SK-N-SH (cell line): ENCODE data around the gene NDEL1. TPM values are rescaled to one million over a fixed set of nuclear protein-coding genes. Genes with fewer than 3 reads are reported as not detected.

Experiments used
- CTCF ChIA-PET: fragments of 300-600, 350-600 bp; formaldehyde crosslinking; extraction: SDS; loops from one replicate; lab custom pipeline; 2021; lab: Yijun Ruan, JAX
- POLR2A ChIA-PET: fragments of 350-600 bp; sonication (Branson Sonifier 250); formaldehyde crosslinking; extraction: SDS; loops from one replicate; lab custom pipeline; 2020; ENCODE audit warnings: antibody characterized with exemption, inconsistent platforms; lab: Yijun Ruan, JAX
- DNase-seq: peaks from one replicate; pipeline ENCODE4 v3.0.0; 2012
- H2AFZ ChIP-seq: fragments of 200-600 bp; sonication (generic); 2 replicates; pipeline ENCODE4 v1.8.1; 2016; ENCODE audit warnings: antibody characterized with exemption, mild to moderate bottlenecking, low read depth
- H3F3A ChIP-seq: fragments of 200-600 bp; sonication (generic); replicated peaks from 2 replicates; pipeline ENCODE3; 2016; ENCODE audit warnings: antibody characterized with exemption, mild to moderate bottlenecking; ENCODE audit not compliant: insufficient read depth
- H3K27ac ChIP-seq, 2 experiments: fragments of 200-500 bp in 1 of 2; fragments of 200-600 bp in 1 of 2; sonication (Bioruptor generic) in 1 of 2; sonication (generic), shearing (Covaris generic) in 1 of 2; 2 replicates each; pipeline versions ENCODE4 v1.5.1 to v1.6.1; 2014 to 2016; ENCODE audit warnings: low read depth in 2 of 2, inconsistent platforms in 1 of 2, low read length in 1 of 2, mild to moderate bottlenecking in 1 of 2, mixed read lengths in 1 of 2
- H3K27me3 ChIP-seq: fragments of 200-600 bp; sonication (generic), shearing (Covaris generic); 2 replicates; pipeline ENCODE4 v1.6.1; 2016; ENCODE audit warnings: mixed run types; ENCODE audit not compliant: insufficient read depth
- H3K36me3 ChIP-seq, 2 experiments: fragments of 200-500 bp in 1 of 2; fragments of 200-600 bp in 1 of 2; sonication (Bioruptor generic) in 1 of 2; sonication (generic) in 1 of 2; replicated peaks in 1 of 2; 2 replicates each; pipeline versions ENCODE3 to v1.5.1; 2014 to 2016; ENCODE audit warnings: low read length in 1 of 2, mild to moderate bottlenecking in 1 of 2; ENCODE audit not compliant: insufficient read depth in 2 of 2, control insufficient read depth in 1 of 2
- H3K4me1 ChIP-seq, 2 experiments: fragments of 200-500 bp in 1 of 2; fragments of 200-600 bp in 1 of 2; sonication (Bioruptor generic) in 1 of 2; sonication (generic), shearing (Covaris generic) in 1 of 2; 2 replicates each; pipeline versions ENCODE4 v1.5.1 to v1.6.1; 2014 to 2016; ENCODE audit warnings: low read depth in 1 of 2, low read length in 1 of 2, mixed run types in 1 of 2; ENCODE audit not compliant: insufficient read depth in 2 of 2, control insufficient read depth in 1 of 2
- H3K4me2 ChIP-seq: fragments of 200-600 bp; sonication (generic), shearing (Covaris generic); 2 replicates; pipeline ENCODE4 v1.6.1; 2017; ENCODE audit warnings: mixed run types
- H3K4me3 ChIP-seq, 2 experiments: fragments of 200-500 bp in 1 of 2; fragments of 200-600 bp in 1 of 2; sonication (Bioruptor generic) in 1 of 2; sonication (generic), shearing (Covaris generic) in 1 of 2; 2 replicates each; pipeline versions ENCODE4 v1.5.1 to v1.8.1; 2014 to 2016; ENCODE audit warnings: low read depth in 2 of 2, inconsistent platforms in 1 of 2, low read length in 1 of 2, mild to moderate bottlenecking in 1 of 2, mixed read lengths in 1 of 2, moderate library complexity in 1 of 2
- H3K79me2 ChIP-seq: fragments of 200-600 bp; sonication (generic); 2 replicates; pipeline ENCODE4 v1.8.1; 2017; ENCODE audit warnings: mild to moderate bottlenecking; ENCODE audit not compliant: insufficient read depth
- H3K9ac ChIP-seq: fragments of 200-600 bp; sonication (generic); 2 replicates; pipeline ENCODE4 v1.6.1; 2017; ENCODE audit warnings: mixed run types
- H3K9me2 ChIP-seq: fragments of 200-600 bp; sonication (generic); 2 replicates; pipeline ENCODE4 v1.6.1; 2017; ENCODE audit warnings: mixed run types
- H3K9me3 ChIP-seq: fragments of 200-600 bp; sonication (generic); 2 replicates; pipeline ENCODE4 v1.6.1; 2017; ENCODE audit warnings: mixed run types, mild to moderate bottlenecking, moderate library complexity
- H4K20me1 ChIP-seq: fragments of 200-600 bp; sonication (generic); 2 replicates; pipeline ENCODE4 v1.6.1; 2017; ENCODE audit warnings: mild to moderate bottlenecking, mixed run types; ENCODE audit not compliant: insufficient read depth
- EZH2phosphoT487 ChIP-seq: fragments of 200-600 bp; sonication (generic); IDR thresholded peaks from 2 replicates; pipeline ENCODE4 v1.6.1; 2017; ENCODE audit warnings: low read depth, mixed run types, mild to moderate bottlenecking, antibody characterized with exemption, moderate library complexity, borderline replicate concordance
- FOSL2 ChIP-seq: IDR thresholded peaks from 2 replicates; pipeline ENCODE4 v1.4.0; 2012; ENCODE audit warnings: low read depth, mild to moderate bottlenecking, moderate library complexity, borderline replicate concordance
- FOXJ3 ChIP-seq: sonication (generic); formaldehyde crosslinking; IDR thresholded peaks from 2 replicates; pipeline ENCODE4 v1.5.1; 2020; ENCODE audit warnings: mild to moderate bottlenecking, missing genetic modification reagents
- JUND ChIP-seq: IDR thresholded peaks from 2 replicates; pipeline ENCODE4 v1.4.0; 2012
- NRF1 ChIP-seq: IDR thresholded peaks from 2 replicates; pipeline ENCODE4 v1.6.1; 2012; ENCODE audit warnings: low read depth, mild to moderate bottlenecking, low read length
- PBX3 ChIP-seq: IDR thresholded peaks from 2 replicates; pipeline ENCODE4; 2012
- POLR2AphosphoS5 ChIP-seq: IDR thresholded peaks from 2 replicates; pipeline ENCODE4 v1.6.1; 2012; ENCODE audit warnings: low read depth, low read length
- RAD21 ChIP-seq: IDR thresholded peaks from 2 replicates; pipeline ENCODE4 v1.6.1; 2012; ENCODE audit warnings: mild to moderate bottlenecking, low read length
- REST ChIP-seq: IDR thresholded peaks from 2 replicates; pipeline ENCODE4 v1.6.1; 2012; ENCODE audit warnings: mild to moderate bottlenecking, low read depth, low read length, moderate library complexity
- RXRA ChIP-seq: IDR thresholded peaks from 2 replicates; pipeline ENCODE4 v1.4.0; 2012; ENCODE audit warnings: low read depth, mild to moderate bottlenecking, borderline replicate concordance
- SIN3A ChIP-seq: IDR thresholded peaks from 2 replicates; pipeline ENCODE4 v1.6.1; 2012; ENCODE audit warnings: low read depth, mild to moderate bottlenecking, low read length, moderate library complexity, borderline replicate concordance
- TCF12 ChIP-seq: IDR thresholded peaks from 2 replicates; pipeline ENCODE4 v1.4.0; 2012
- TEAD4 ChIP-seq: IDR thresholded peaks from 2 replicates; pipeline ENCODE4 v1.4.0; 2012; ENCODE audit warnings: mild to moderate bottlenecking, borderline replicate concordance; ENCODE audit not compliant: insufficient read depth
- USF2 ChIP-seq: fragments of 150-350 bp; IDR thresholded peaks from 2 replicates; pipeline ENCODE4 v1.6.1; 2017; ENCODE audit warnings: antibody characterized with exemption, low read length, low read depth, borderline replicate concordance
- ZBTB33 ChIP-seq: IDR thresholded peaks from 2 replicates; pipeline ENCODE4 v1.4.0; 2012; ENCODE audit warnings: low read depth, borderline replicate concordance
- WGBS: methylation state at CpG from one replicate; pipeline ENCODE4 v1.1.6; 2017; ENCODE audit warnings: low lambda C conversion rate; 5-methylcytosine and 5-hydroxymethylcytosine counted together
- polyA plus RNA-seq, 3 experiments: library from polyadenylated mRNA; depleted of rRNA; stranded (reverse); fragments of >200 nt; gene quantifications; 2 replicates each; pipeline ENCODE4 v1.2.3, GENCODE V29; 2012

Gene NDEL1
- polyA plus RNA-seq, 1 of the 3 experiments (the other 2 are of a cell fraction): 49.5 TPM

- Histone ChIP-seq H3K36me3 (peaks cover 41 to 59% of the 10 kb centered on the region in 2 experiments), H3K27ac (no peak overlapping the region), H3K9ac (no peak overlapping the region), H3K27me3 (no peaks in the 10 kb centered on the region), H3K4me1 (peaks cover 0 to 2% of the 10 kb centered on the region in 2 experiments; a peak in 2 of 4 replicates), H3F3A (peaks cover 17% of the 10 kb centered on the region), H3K4me3 (no peak overlapping the region), H3K79me2 (peaks cover 92% of the 10 kb centered on the region), H3K9me2 (no peaks in the 10 kb centered on the region), H3K9me3 (no peaks in the 10 kb centered on the region), H2AFZ (no peak overlapping the region), H3K4me2 (no peak overlapping the region), H4K20me1 (peaks cover 79% of the 10 kb centered on the region)
- CTCF ChIA-PET: no interaction called here
- WGBS: 95% methylated on average over 2 of the region's 2 CpGs
- no peak for DNase-seq
- TF ChIP-seq USF2: no peak
- TF ChIP-seq RXRA: no peak
- POLR2A ChIA-PET: no interaction called here
Measured at GRCh38 chr17:8442310-8442709, 6.6 kb downstream of the NDEL1 start.

- peaks cover 52 to 66% of the 10 kb centered on the region in 2 experiments for H3K36me3 ChIP-seq
- H3K79me2 ChIP-seq: peaks cover 91% of the 10 kb centered on the region
- H2AFZ ChIP-seq: no peak overlapping the region
- no peak overlapping the region for H3K27ac ChIP-seq
- H4K20me1 ChIP-seq: peaks cover 64% of the 10 kb centered on the region
- H3K9ac ChIP-seq: no peak overlapping the region
- 0 out of 2 replicates have a peak, but pooled peaks cover 3% of the 10 kb centered on the region for H3K9me2 ChIP-seq
- ChIA-PET CTCF (interaction anchor here (2.4 kb wide), 1 partner anchor 10 kb away, joined by 7 read pairs; no protein-coding TSS in a partner anchor), POLR2A (no interaction called here)
- no peaks in the 10 kb centered on the region; a peak in 1 of 4 replicates for H3K4me1 ChIP-seq
- TF ChIP-seq PBX3 (no peak), POLR2AphosphoS5 (no peak), TEAD4 (no peak), REST (no peak), SIN3A (no peak), FOXJ3 (CRISPR knock-in tag) (no peak), EZH2phosphoT487 (no peak), FOSL2 (no peak), ZBTB33 (no peak), JUND (no peak), RAD21 (no peak), TCF12 (no peak), NRF1 (no peak)
- DNase-seq: no peak
- WGBS: 95% methylated on average over 7 of the region's 7 CpGs
- peaks cover 17% of the 10 kb centered on the region for H3F3A ChIP-seq
- no peak overlapping the region for H3K4me2 ChIP-seq
- no peaks in the 10 kb centered on the region for H3K9me3 ChIP-seq
- no peaks in the 10 kb centered on the region for H3K27me3 ChIP-seq
- no peak overlapping the region for H3K4me3 ChIP-seq
Measured at GRCh38 chr17:8443756-8444155, 8.1 kb downstream of the NDEL1 start.
